Adipocyte (in vitro differentiated cells): ENCODE data around the gene SUSD5.
A peak's percentile ranks its signal among the peaks of the same experiment; 100 is the strongest.

ENCODE experiments used
- DNase-seq: peaks from one replicate; pipeline ENCODE4 v3.0.0-alpha.2; 2015; ENCODE audit warnings: low read depth
- H3K27me3 ChIP-seq: replicated peaks from 2 replicates; pipeline ENCODE4 v1.7.0; 2013; ENCODE audit warnings: mild to moderate bottlenecking, low read length, moderate library complexity; ENCODE audit not compliant: control insufficient read depth, insufficient read depth
- H3K36me3 ChIP-seq: 2 replicates; pipeline ENCODE4 v1.7.0; 2013; ENCODE audit warnings: low read length, mild to moderate bottlenecking, moderate library complexity; ENCODE audit not compliant: control insufficient read depth, insufficient read depth, severe bottlenecking
- H3K4me1 ChIP-seq: 2 replicates; pipeline ENCODE4 v1.7.0; 2013; ENCODE audit warnings: mild to moderate bottlenecking, low read length, moderate library complexity; ENCODE audit not compliant: control insufficient read depth, insufficient read depth
- H3K4me3 ChIP-seq: 2 replicates; pipeline ENCODE4 v1.7.0; 2013; ENCODE audit warnings: mild to moderate bottlenecking, low read length, moderate library complexity
- H3K9ac ChIP-seq: 2 replicates; pipeline ENCODE4 v1.7.0; 2013; ENCODE audit warnings: mild to moderate bottlenecking, low read length, moderate library complexity
- H3K9me3 ChIP-seq: 2 replicates; pipeline ENCODE4 v1.7.0; 2013; ENCODE audit warnings: mild to moderate bottlenecking, low read length, moderate library complexity; ENCODE audit not compliant: control insufficient read depth

SUSD5 gene

DNA sequence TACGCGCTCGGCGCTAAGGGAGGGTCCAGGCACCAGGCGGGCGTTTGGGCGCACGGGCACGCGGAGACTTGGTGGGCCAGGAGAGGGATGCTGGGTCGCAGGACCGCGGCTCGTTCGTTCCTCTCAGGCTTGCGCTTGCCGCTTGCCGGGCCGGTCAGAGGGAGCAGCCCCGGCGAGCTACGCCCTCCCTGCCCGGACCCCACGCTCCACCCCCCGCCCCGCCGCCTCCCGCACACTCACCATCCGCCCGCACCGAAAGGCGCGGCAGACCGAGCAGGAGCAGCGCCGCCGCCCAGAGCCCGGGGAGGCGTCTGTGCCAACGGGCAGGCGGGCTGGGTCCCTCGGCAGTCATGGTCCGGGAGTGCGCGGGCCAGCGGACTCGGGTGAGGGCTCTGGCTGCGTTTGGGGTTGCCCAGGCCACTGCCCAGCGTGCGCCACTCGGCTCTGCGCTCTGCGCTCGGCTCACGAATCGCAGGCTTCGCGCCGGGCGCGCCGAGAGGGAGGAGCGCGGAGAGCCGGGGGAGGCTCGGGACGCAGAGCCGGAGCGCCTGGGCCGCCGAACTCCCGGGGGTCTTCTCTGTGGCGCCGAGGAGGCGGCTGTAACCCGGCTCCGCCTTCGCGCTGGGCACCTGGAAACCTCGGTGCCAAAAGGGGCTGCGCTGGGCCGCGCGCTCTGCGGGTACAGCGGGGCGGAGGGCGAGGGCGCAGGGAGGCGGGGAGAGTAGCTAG is at the start of gene SUSD5:
Gene SUSD5 (minus strand): TSS at position 365 of the 729 bp plus-strand sequence. CDS start 13 bp downstream, at position 352.
- no peak within 1 kb of the TSS for H3K9ac ChIP-seq
- H3K36me3 ChIP-seq: no peaks in the 10 kb centered on the region
- peaks cover 5% of the 10 kb centered on the region for H3K4me1 ChIP-seq
- peak within 1 kb of the TSS; percentile 73 for H3K4me3 ChIP-seq
- peaks cover 3% of the 10 kb centered on the region for H3K9me3 ChIP-seq
- H3K27me3 ChIP-seq: peaks cover 46% of the 10 kb centered on the region
- DNase-seq: peak; percentile 79

DNA sequence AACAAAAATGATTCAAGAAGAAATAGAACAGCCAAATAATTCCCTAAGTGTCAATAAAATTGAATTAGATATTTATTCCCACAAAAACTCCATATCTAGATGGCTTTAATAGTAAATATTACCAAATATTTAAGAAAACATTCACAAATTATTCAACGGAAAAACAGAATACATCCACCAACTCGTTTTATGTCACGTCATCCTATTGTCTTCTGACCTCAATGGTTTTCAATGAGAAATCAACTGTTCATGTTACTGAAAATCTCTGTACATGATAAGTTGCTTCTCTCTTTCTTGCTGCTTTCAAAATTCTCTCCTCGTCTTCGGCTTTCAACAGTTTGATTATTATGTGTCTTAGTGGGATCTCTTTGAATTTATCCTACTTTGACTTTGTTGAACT is 41.5 kb upstream of the SUSD5 start:
- Histone ChIP-seq H3K36me3 (no peaks in the 10 kb centered on the region), H3K27me3 (no peaks in the 10 kb centered on the region), H3K9me3 (peaks cover 10% of the 10 kb centered on the region), H3K9ac (no peak overlapping the region), H3K4me3 (no peak overlapping the region), H3K4me1 (no peaks in the 10 kb centered on the region)
- no peak for DNase-seq

GRCh38 chr3:33256249-33256648 is 37.6 kb upstream of the SUSD5 start:
- no peak for DNase-seq
- Histone ChIP-seq H3K4me1 (no peaks in the 10 kb centered on the region), H3K4me3 (no peak overlapping the region), H3K27me3 (no peaks in the 10 kb centered on the region), H3K36me3 (no peaks in the 10 kb centered on the region), H3K9ac (no peak overlapping the region), H3K9me3 (no peaks in the 10 kb centered on the region)

GRCh38 chr3:33250712-33251111 is 32.1 kb upstream of the SUSD5 start:
- Histone ChIP-seq H3K4me3 (no peak overlapping the region), H3K27me3 (no peaks in the 10 kb centered on the region), H3K36me3 (no peaks in the 10 kb centered on the region), H3K9ac (no peak overlapping the region), H3K9me3 (no peaks in the 10 kb centered on the region), H3K4me1 (no peaks in the 10 kb centered on the region)
- DNase-seq: peak; percentile 36

DNA sequence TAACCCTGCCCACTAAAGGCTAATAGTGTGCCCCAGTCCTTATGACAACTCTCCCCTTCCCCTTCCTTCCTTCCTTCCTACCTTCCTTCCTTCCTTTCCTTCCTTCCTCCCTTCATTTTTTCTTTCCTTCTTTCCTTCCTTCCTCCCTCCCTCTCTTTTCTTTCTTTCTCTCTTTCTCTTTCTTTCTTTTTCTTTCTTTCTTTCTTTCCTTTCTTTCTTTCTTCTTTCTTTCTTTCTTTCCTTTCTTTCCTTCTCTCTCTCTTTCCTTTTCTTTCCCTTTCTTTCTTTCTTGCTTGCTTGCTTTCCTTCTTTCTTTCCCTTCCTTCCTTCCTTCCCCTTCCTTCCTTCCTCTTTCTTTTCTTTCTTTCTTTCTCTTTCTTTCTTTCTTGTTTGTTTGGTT is 28.2 kb upstream of the SUSD5 start:
- Histone ChIP-seq H3K36me3 (no peaks in the 10 kb centered on the region), H3K4me1 (no peaks in the 10 kb centered on the region), H3K27me3 (peaks cover 11% of the 10 kb centered on the region), H3K9me3 (peaks cover 12% of the 10 kb centered on the region), H3K9ac (no peak overlapping the region), H3K4me3 (no peak overlapping the region)
- no peak for DNase-seq

DNA sequence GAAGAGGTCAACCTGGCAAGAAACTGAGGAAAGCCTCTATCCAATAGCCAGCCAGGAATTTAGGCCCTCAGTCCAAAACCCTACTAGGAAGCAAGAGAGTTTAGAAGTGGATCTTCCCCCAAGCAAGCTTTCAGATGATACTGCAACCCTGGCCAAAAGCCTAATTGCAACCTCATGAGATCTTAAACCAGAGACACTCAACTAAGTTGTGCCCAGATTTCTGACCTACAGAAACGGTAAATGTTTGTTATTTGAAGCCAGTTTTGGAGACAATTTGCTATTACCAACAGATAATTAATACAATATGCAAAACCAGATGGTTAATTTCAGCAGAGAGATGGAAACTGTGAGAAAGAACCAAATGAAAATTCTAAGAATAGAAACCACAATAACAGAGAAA is 21.7 kb upstream of the SUSD5 start:
- DNase-seq: no peak
- Histone ChIP-seq H3K4me1 (no peaks in the 10 kb centered on the region), H3K36me3 (no peaks in the 10 kb centered on the region), H3K4me3 (no peak overlapping the region), H3K9me3 (peaks cover 17% of the 10 kb centered on the region), H3K27me3 (peaks cover 15% of the 10 kb centered on the region), H3K9ac (no peak overlapping the region)

- peaks cover 16% of the 10 kb centered on the region for H3K9me3 ChIP-seq
- H3K36me3 ChIP-seq: no peaks in the 10 kb centered on the region
- H3K9ac ChIP-seq: no peak overlapping the region
- H3K27me3 ChIP-seq: peaks cover 10% of the 10 kb centered on the region
- H3K4me1 ChIP-seq: no peaks in the 10 kb centered on the region
- no peak overlapping the region for H3K4me3 ChIP-seq
- DNase-seq: no peak
These were observed 20.3 kb upstream of the SUSD5 start for GRCh38 chr3:33238923-33239322.

GRCh38 chr3:33237439-33237838 is 18.8 kb upstream of the SUSD5 start:
- H3K9me3 ChIP-seq: peaks cover 6% of the 10 kb centered on the region
- no peaks in the 10 kb centered on the region for H3K4me1 ChIP-seq
- no peak for DNase-seq
- no peaks in the 10 kb centered on the region for H3K36me3 ChIP-seq
- H3K4me3 ChIP-seq: no peak overlapping the region
- H3K27me3 ChIP-seq: peaks cover 8% of the 10 kb centered on the region
- H3K9ac ChIP-seq: no peak overlapping the region

DNA sequence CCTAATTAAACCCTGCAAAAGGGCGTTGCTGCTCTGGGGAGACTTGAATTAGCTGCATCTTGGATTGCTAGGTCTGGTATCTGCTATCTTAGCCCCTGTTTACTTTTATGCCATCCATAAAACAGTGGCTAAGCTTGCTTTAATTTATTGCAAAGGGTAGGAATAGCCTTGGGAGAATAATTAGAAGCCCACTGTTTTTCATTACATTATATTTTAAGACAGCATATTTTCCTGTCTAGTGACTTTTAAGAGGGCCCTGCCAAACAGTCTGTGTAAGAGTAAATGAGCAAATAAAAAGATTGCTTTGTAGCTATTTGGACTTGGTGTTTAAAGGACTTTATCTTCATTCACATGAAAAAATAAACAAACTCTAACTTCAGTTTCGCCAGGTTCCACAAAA is 17.4 kb upstream of the SUSD5 start:
- no peaks in the 10 kb centered on the region for H3K36me3 ChIP-seq
- DNase-seq: peak; percentile 7
- no peak overlapping the region for H3K9ac ChIP-seq
- no peak overlapping the region for H3K4me3 ChIP-seq
- H3K9me3 ChIP-seq: peaks cover 6% of the 10 kb centered on the region
- H3K27me3 ChIP-seq: peaks cover 19% of the 10 kb centered on the region
- H3K4me1 ChIP-seq: no peaks in the 10 kb centered on the region

DNA sequence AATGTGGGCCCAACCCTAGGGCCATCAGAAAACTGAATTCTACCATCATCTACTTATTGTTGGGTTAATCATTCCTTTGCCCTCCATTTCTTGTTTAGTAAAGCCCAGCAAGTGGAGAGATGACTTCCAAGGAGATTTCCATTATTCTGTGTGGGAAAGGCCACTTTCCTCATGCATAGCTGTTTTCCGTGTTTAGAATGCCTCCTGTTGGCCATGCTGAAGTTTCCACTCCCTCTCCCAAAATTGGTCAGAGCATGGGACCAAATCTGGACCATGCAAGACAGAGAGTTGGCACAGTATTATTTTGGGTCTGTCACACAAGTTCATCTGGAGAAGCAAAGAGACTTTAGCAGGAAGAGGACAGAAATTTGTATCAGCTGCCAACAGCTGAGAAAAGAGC is 15.3 kb upstream of the SUSD5 start:
- Histone ChIP-seq H3K9me3 (peaks cover under 1% of the 10 kb centered on the region), H3K4me1 (no peaks in the 10 kb centered on the region), H3K27me3 (peaks cover 32% of the 10 kb centered on the region), H3K4me3 (no peak overlapping the region), H3K36me3 (no peaks in the 10 kb centered on the region), H3K9ac (no peak overlapping the region)
- no peak for DNase-seq

- peaks cover 4% of the 10 kb centered on the region for H3K9me3 ChIP-seq
- H3K4me1 ChIP-seq: no peaks in the 10 kb centered on the region
- no peak overlapping the region for H3K4me3 ChIP-seq
- peaks cover 32% of the 10 kb centered on the region for H3K27me3 ChIP-seq
- DNase-seq: no peak
- no peak overlapping the region for H3K9ac ChIP-seq
- H3K36me3 ChIP-seq: no peaks in the 10 kb centered on the region
These were observed 13.3 kb upstream of the SUSD5 start for GRCh38 chr3:33231756-33232465.
